ENCODE data around the gene GAK. TPM values are rescaled to one million over a fixed set of nuclear protein-coding genes. Genes with fewer than 3 reads are reported as not detected.
"Not testable (repeated sequence)": the region's sequence is repeated elsewhere in the genome, so short reads cannot be mapped to it uniquely, and the experiment has no call there.

The GAK gene
- total RNA-seq, 1 donor = 44.0 TPM

DNA sequence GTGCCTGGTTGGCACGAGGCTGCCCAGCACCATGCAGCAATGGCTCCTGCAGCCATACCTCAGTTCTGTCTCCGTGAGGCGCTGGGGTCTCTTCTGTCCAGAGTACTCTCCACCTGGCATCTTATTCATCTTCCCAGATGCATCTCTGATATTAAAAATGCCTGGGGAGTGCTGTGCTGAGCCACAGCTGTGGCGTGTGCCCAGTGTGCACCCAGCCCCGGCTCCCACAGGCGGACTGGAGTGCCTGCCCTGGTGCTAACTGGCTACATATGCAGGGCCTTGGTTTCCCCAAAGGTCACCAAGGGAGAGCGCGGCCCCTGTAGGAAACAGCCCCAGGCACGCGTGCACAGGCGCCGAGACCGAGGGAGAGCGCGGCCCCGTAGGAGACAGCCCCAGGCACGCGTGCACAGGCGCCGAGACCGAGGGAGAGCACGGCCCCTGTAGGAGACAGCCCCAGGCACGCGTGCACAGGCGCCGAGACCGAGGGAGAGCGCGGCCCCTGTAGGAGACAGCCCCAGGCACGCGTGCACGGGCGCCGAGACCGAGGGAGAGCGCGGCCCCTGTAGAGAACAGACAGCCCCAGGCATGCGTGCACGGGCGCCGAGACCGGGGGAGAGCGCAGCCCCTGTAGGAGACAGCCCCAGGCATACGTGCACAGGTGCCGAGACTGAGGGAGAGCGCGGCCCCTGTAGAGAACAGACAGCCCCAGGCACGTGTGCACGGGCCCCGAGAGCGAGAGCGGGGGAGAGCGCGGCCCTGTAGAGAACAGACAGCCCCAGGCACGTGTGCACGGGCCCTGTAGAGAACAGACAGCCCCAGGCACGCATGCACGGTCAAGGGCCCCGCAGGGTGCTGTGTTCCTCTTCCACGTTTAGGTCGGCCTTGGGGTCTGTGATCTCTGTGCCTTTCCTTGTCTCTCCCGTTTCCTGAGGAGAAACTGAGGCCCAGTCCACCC, 14.7 kb upstream of the GAK start:
- TF ChIP-seq, protein P1, sequence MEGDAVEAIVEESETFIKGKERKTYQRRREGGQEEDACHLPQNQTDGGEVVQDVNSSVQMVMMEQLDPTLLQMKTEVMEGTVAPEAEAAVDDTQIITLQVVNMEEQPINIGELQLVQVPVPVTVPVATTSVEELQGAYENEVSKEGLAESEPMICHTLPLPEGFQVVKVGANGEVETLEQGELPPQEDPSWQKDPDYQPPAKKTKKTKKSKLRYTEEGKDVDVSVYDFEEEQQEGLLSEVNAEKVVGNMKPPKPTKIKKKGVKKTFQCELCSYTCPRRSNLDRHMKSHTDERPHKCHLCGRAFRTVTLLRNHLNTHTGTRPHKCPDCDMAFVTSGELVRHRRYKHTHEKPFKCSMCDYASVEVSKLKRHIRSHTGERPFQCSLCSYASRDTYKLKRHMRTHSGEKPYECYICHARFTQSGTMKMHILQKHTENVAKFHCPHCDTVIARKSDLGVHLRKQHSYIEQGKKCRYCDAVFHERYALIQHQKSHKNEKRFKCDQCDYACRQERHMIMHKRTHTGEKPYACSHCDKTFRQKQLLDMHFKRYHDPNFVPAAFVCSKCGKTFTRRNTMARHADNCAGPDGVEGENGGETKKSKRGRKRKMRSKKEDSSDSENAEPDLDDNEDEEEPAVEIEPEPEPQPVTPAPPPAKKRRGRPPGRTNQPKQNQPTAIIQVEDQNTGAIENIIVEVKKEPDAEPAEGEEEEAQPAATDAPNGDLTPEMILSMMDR (IDR thresholded peaks at IDR 0.05; ENCODE audit: insufficient read depth, low read depth, low read length) = no peak
- DNase-seq (ENCODE audit: low read depth) = no peak
- H3K4me3 ChIP-seq (ENCODE audit: low read depth, low read length) = no peak overlapping the region

DNA sequence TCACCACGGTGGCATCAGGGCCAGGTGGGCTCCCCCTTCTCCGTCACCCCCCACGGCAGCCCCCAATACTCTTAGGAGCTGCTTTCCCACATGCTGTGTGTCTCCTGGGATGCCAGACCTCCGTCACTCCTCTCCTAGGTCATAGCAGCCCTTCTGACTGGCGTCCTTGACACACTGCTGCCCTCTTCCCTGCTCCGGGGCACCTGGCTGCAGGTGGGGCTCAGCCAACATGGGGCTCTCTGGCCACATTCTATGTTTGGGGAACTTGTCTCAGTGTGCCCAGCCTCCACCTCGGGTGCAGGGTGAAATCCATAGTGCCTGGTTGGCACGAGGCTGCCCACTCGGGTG, 14.0 kb upstream of the GAK start:
- DNase-seq (ENCODE audit: low read depth) = no peak
- no peak overlapping the region for H3K4me3 ChIP-seq (ENCODE audit: low read depth, low read length)
- TF ChIP-seq, protein P1 (IDR thresholded peaks at IDR 0.05; ENCODE audit: insufficient read depth, low read depth, low read length) = no peak

DNA sequence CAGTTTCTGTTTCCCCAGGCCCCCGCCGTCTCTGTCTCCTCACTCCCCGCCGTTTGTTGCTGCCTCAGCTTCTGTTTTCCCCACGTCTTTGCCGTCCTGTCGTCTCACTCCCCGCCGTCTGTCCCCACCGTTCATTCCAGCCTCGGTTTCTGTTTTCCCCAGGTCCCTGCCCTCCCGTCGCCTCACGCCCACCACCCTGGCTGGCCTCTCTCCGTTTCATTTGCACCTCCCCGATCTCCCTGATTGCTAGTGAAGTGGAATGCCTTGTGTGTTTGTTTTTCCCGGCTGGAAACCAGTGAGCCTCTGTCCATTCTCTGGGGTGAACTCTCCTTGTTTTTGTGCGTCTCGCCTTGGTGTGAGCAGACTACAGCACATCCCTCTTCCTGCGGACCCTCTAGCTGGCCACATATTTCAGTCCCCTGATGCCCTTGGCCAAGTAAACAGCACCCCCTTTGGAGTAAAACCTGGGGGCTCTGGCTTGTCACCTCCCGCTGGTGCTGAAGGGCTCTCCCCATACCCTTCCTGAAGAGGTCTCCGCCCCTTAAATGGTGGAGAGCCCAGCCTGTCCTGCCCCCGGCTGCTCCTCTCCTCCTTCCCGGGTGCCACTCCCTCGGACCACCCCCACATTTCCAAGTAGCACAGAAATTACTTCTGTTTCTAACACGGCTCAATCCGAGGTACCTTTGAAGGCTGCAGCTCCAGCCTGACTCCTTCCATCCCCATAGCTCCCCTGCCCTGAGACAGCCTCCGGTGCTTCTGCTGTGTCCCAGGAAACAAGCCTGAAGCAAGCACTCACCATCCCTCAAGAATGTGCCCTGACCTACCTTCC, 13.4 kb upstream of the GAK start:
- H3K4me3 ChIP-seq (ENCODE audit: low read depth, low read length) = no peak overlapping the region
- TF ChIP-seq, protein P1 (IDR thresholded peaks at IDR 0.05; ENCODE audit: insufficient read depth, low read depth, low read length) = no peak
- no peak for DNase-seq (ENCODE audit: low read depth)

DNA sequence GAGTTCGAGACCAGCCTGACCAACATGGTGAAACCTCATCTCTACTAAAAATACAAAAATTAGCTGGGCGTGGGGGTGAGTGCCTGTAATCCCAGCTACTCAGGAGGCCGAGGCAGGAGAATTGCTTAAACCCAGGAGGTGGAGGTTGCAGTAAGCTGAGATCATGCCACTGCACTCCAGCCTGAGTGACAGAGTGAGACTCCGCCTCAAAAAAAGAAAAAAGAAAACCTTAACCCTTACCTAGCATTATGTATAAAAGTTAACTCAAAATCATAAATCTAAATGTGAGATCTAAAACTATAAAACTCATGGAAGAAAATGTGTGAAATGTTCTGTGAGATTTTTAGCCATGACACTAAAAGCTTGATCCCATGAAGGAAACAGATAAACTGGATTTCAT, 7.4 kb upstream of the GAK start:
- not testable (repeated sequence) for DNase-seq (ENCODE audit: low read depth); H3K4me3 ChIP-seq (ENCODE audit: low read depth, low read length)

DNA sequence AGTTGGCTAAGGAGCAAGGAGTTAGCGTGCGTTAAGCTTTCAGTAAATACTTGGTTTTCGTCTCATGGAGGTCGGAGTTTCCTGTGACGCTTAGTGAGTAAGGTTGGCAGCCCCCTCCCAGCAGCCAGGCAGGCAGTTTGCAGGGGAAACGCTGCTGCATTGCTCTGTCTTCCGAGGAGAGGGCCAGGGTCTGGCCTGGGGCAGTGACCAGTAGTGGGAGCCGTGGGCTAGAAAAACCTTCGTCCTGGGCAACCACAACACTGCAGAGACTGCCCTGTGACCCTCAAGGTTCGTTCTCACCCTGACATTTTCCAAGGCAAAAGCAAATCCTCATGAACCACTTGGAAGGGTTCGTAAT, 576 bp upstream of the GAK start:
- TF ChIP-seq, protein P1 (IDR thresholded peaks at IDR 0.05; ENCODE audit: insufficient read depth, low read depth, low read length) = peak; percentile 33
- no peak for DNase-seq (ENCODE audit: low read depth)
- peak overlapping the region; percentile 78 for H3K4me3 ChIP-seq (ENCODE audit: low read depth, low read length)

DNA sequence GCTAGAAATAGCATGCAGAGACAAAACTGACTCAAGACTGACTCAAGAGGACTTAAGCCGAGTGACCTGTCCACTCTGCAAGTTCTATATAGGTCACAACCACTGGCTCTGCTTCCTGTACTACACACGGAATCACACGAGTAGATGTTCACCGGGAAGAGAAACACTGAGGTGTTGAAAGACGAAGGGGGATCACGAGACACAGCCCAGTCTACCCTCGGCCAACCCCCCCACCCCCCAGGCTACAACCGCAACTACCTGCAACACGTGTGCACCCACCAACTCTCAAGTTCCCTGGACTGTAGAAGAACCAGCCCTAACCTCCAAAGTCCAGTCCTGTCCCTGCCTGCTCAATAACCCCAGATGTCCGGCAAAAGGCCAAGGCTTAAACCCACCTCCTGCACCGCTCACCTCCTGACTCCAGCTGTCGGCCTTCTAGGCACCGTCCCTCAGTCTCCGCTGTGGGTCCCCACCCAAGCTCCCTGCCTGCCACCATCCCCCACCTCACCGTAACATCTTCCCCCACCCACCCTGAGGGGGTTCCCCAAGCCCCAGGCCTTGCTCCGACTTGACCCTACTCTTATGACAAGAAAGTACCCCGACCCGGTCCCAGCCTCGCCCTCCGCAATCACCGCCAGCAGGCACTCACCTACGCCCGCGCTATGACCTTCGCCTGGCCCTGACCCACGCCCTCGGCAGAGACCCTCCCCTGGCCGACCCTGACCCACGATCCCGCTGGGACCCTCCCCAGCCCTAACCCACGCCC, 739 bp downstream of the GAK start:
- TF ChIP-seq, protein P1 (IDR thresholded peaks at IDR 0.05; ENCODE audit: insufficient read depth, low read depth, low read length) = no peak
- peak; percentile 78 for DNase-seq (ENCODE audit: low read depth)
- H3K4me3 ChIP-seq (ENCODE audit: low read depth, low read length) = peak overlapping the region; percentile 78

DNA sequence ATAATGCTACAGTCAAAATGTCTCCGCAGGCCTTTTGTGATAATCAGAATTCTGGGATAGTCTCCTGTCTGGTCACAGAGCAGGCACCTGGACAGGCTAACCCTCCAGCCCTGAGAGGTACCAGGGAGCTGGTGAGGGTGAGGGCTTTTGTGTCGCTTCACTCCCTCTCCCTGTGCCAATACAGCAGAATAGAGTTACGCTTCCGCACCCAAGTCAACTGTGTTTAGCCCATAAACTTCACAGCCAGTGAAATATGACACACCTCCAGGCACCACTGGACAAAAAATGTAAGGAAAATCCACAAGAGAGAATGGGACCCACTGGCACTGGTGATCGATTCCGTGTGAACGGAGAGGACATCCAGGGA, 1.3 kb downstream of the GAK start:
- no peak for DNase-seq (ENCODE audit: low read depth)
- TF ChIP-seq, protein P1 (IDR thresholded peaks at IDR 0.05; ENCODE audit: insufficient read depth, low read depth, low read length) = no peak
- peak overlapping the region; percentile 78 for H3K4me3 ChIP-seq (ENCODE audit: low read depth, low read length)

All from fibroblast of villous mesenchyme (primary cell).